DND-41 (cell line): ENCODE results near the gene RPS6KA1.

ENCODE experiments used
- ATAC-seq: fragments of 200-7000 bp; cut with Tn5 transposase; 3 replicates; pipeline ENCODE4 v1.9.1; 2021; ENCODE audit warnings: low read depth; ENCODE audit not compliant: insufficient read depth
- DNase-seq: peaks from one replicate; pipeline ENCODE4 v3.0.0-alpha.2; 2020
- H2AFZ ChIP-seq: 2 replicates; pipeline ENCODE4 v1.6.0; 2012; ENCODE audit warnings: low read depth, low read length
- H3K27ac ChIP-seq: 2 replicates; pipeline ENCODE4 v1.5.1; 2012; ENCODE audit warnings: low read length, inconsistent platforms
- H3K27me3 ChIP-seq: fragments of 200-600 bp; sonication (generic); 2 replicates; pipeline ENCODE4 v1.6.0; 2012; ENCODE audit warnings: low read length, mild to moderate bottlenecking, inconsistent platforms; ENCODE audit not compliant: insufficient read depth, poor library complexity
- H3K36me3 ChIP-seq: 2 replicates; pipeline ENCODE4 v1.5.1; 2012; ENCODE audit warnings: low read length, inconsistent platforms; ENCODE audit not compliant: insufficient read depth
- H3K4me1 ChIP-seq: 2 replicates; pipeline ENCODE4 v1.5.1; 2012; ENCODE audit warnings: mild to moderate bottlenecking, low read length; ENCODE audit not compliant: insufficient read depth
- H3K4me2 ChIP-seq: 2 replicates; pipeline ENCODE4 v1.6.0; 2012; ENCODE audit warnings: mild to moderate bottlenecking, moderate library complexity, low read length, inconsistent platforms; ENCODE audit not compliant: insufficient read depth
- H3K4me3 ChIP-seq, 2 experiments: fragments of 200-600 bp in 1 of 2; shearing (Covaris generic) in 1 of 2; 2 replicates each; pipeline ENCODE4 v1.5.1; 2012 to 2016; ENCODE audit warnings: inconsistent platforms in 2 of 2, low read length in 2 of 2, mild to moderate bottlenecking in 2 of 2, low read depth in 1 of 2, moderate library complexity in 1 of 2
- H3K79me2 ChIP-seq: 2 replicates; pipeline ENCODE4 v1.6.0; 2012; ENCODE audit warnings: low read length, inconsistent platforms; ENCODE audit not compliant: insufficient read depth
- H3K9ac ChIP-seq: 2 replicates; pipeline ENCODE4 v1.6.0; 2012; ENCODE audit warnings: low read depth, mild to moderate bottlenecking, inconsistent platforms, low read length, moderate library complexity
- H3K9me3 ChIP-seq: 2 replicates; pipeline ENCODE4 v1.5.1; 2012; ENCODE audit warnings: low read length, moderate library complexity, mild to moderate bottlenecking, inconsistent platforms; ENCODE audit not compliant: insufficient read depth, severe bottlenecking
- H4K20me1 ChIP-seq: 2 replicates; pipeline ENCODE4 v1.6.0; 2012; ENCODE audit warnings: low read length; ENCODE audit not compliant: insufficient read depth
- CTCF ChIP-seq: IDR thresholded peaks from 2 replicates; pipeline ENCODE4 v1.5.1; 2012; ENCODE audit warnings: borderline replicate concordance, low read length, moderate library complexity, mild to moderate bottlenecking; ENCODE audit not compliant: poor library complexity, severe bottlenecking; ENCODE audit errors: extremely low read depth
- EZH2 ChIP-seq: IDR thresholded peaks from 3 replicates; pipeline ENCODE4 v1.6.1; 2012; ENCODE audit warnings: borderline replicate concordance, low read depth, mild to moderate bottlenecking, moderate library complexity, low read length, inconsistent platforms; ENCODE audit not compliant: severe bottlenecking

Gene RPS6KA1

GRCh38 chr1:26537951-26538352, 8.4 kb downstream of the RPS6KA1 start:
- ATAC-seq (no peak), DNase-seq (no peak)
- Histone ChIP-seq H3K27me3 (no peaks in the 10 kb centered on the region), H3K4me3 (no peak overlapping the region), H3K9ac (no peak overlapping the region), H2AFZ (no peak overlapping the region), H4K20me1 (no peaks in the 10 kb centered on the region; the same call in 1 of the 2 replicates), H3K9me3 (no peaks in the 10 kb centered on the region), H3K4me1 (peaks cover 19% of the 10 kb centered on the region), H3K4me2 (no peak overlapping the region), H3K27ac (no peak overlapping the region), H3K79me2 (no peaks in the 10 kb centered on the region), H3K36me3 (peaks cover 3% of the 10 kb centered on the region; the same call in 1 of the 2 replicates)
- TF ChIP-seq EZH2 (no peak), CTCF (peak; percentile 28)

GRCh38 chr1:26538480-26539412, 9.2 kb downstream of the RPS6KA1 start:
- peaks cover 3% of the 10 kb centered on the region; the same call in 1 of the 2 replicates for H3K36me3 ChIP-seq
- no peak overlapping the region for H3K9ac ChIP-seq
- H3K9me3 ChIP-seq = no peaks in the 10 kb centered on the region
- no peaks in the 10 kb centered on the region for H3K79me2 ChIP-seq
- DNase-seq = peak; percentile 54
- H3K4me3 ChIP-seq = no peak overlapping the region
- peaks cover 20% of the 10 kb centered on the region for H3K4me1 ChIP-seq
- TF ChIP-seq CTCF (peak; percentile 65), EZH2 (no peak)
- H3K4me2 ChIP-seq = no peak overlapping the region
- no peak for ATAC-seq
- no peaks in the 10 kb centered on the region for H3K27me3 ChIP-seq
- no peak overlapping the region for H3K27ac ChIP-seq
- no peaks in the 10 kb centered on the region; the same call in 1 of the 2 replicates for H4K20me1 ChIP-seq
- H2AFZ ChIP-seq = no peak overlapping the region

- ATAC-seq (no peak), DNase-seq (no peak)
- Histone ChIP-seq H3K27ac (no peak overlapping the region), H3K9me3 (no peaks in the 10 kb centered on the region), H3K79me2 (no peaks in the 10 kb centered on the region), H3K4me3 (no peak overlapping the region), H2AFZ (no peak overlapping the region), H3K27me3 (no peaks in the 10 kb centered on the region), H3K9ac (no peak overlapping the region), H3K4me2 (no peak overlapping the region), H4K20me1 (no peaks in the 10 kb centered on the region), H3K36me3 (peaks cover 3% of the 10 kb centered on the region; the same call in 1 of the 2 replicates), H3K4me1 (peaks cover 20% of the 10 kb centered on the region)
- TF ChIP-seq CTCF (no peak), EZH2 (no peak)
Measured at GRCh38 chr1:26539722-26540121, 10.2 kb downstream of the RPS6KA1 start.
